Activated naive CD8-positive, alpha-beta T cell treated with anti-CD3 and anti-CD28 coated beads, Interleukin-2, amount 50 U/mL, for 24 hours (primary cell): Measurements from ENCODE around the gene LCNL1.
A peak's percentile ranks its signal among the peaks of the same experiment; 100 is the strongest.
"Not testable (repeated sequence)": the region's sequence is repeated elsewhere in the genome, so short reads cannot be mapped to it uniquely, and the experiment has no call there.

ENCODE experiments used
- ATAC-seq: fragments of 150-1000 bp; cut with Tn5 transposase; one replicate; pipeline ENCODE4 v1.10.0; 2021
- DNase-seq: peaks from one replicate; pipeline ENCODE4 v3.0.0; 2021
- H3K27ac Mint-ChIP-seq: one replicate; pipeline ENCODE4 v1.8.0; 2021; ENCODE audit warnings: mild to moderate bottlenecking, mixed read lengths
- H3K27me3 Mint-ChIP-seq: one replicate; pipeline ENCODE4 v1.8.0; 2021; ENCODE audit warnings: mixed read lengths
- H3K36me3 Mint-ChIP-seq: one replicate; pipeline ENCODE4 v1.8.0; 2021; ENCODE audit warnings: low read depth, mixed read lengths
- H3K4me1 Mint-ChIP-seq: one replicate; pipeline ENCODE4 v1.8.0; 2021; ENCODE audit warnings: mixed read lengths
- H3K4me3 Mint-ChIP-seq: one replicate; pipeline ENCODE4 v1.8.0; 2021; ENCODE audit warnings: mild to moderate bottlenecking, moderate library complexity, mixed read lengths
- H3K9me3 Mint-ChIP-seq: one replicate; pipeline ENCODE4 v1.8.0; 2021; ENCODE audit warnings: mixed read lengths

Gene LCNL1

DNA sequence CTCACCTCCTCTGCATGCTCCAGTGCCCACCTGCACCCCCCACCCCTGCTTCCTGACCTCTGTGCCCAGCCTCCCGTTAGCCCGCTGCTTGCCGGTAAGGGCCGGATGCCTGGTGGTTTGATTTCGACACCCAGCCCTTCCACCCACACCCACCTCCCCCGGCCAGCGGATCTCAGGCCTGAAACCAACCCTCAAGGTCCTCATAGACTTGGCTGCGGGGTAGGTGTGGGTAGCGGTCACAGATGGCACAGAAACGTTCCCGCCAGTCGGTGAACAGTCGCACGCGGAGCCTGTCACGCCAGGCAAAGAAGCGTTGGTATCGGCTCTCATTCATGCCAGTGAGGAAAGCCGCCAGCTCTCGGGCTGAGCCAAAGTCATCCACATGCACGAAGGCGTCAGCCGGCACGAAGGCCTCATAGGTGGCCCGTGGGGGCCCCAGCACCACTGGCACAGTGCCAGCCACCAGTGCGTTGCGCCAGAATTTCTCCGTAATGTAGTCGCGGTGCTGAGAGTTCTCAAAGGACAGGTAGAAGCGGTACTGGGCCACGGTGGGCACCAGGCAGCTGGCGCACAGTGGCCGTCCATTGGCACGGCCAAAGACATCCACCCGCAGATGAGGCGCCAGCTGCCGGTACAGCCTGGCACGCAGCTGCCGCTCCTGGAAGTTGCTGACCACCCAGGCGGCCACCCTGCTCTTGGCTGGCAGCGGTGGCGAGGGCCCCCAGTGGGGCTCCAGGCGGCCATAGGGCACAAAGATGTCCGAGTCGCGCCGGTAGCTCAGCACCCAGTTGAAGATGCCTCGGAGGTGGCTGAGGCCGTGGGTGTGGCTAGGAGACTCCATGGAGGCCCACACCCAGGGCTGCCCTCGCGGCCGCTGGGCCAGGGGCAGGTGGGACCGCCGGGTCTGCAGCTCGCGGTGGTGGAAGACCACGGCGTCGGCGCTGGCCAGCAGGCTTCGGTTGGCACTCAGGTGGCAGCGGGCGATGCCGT lies 48.0 kb downstream of the LCNL1 start:
- H3K27ac Mint-ChIP-seq: no peak overlapping the region
- peaks cover 4% of the 10 kb centered on the region for H3K27me3 Mint-ChIP-seq
- ATAC-seq: no peak
- peak overlapping the region; percentile 42 for H3K4me3 Mint-ChIP-seq
- no peaks in the 10 kb centered on the region for H3K9me3 Mint-ChIP-seq
- H3K36me3 Mint-ChIP-seq: no peaks in the 10 kb centered on the region
- DNase-seq: peak; percentile 58
- H3K4me1 Mint-ChIP-seq: peaks cover 51% of the 10 kb centered on the region

DNA sequence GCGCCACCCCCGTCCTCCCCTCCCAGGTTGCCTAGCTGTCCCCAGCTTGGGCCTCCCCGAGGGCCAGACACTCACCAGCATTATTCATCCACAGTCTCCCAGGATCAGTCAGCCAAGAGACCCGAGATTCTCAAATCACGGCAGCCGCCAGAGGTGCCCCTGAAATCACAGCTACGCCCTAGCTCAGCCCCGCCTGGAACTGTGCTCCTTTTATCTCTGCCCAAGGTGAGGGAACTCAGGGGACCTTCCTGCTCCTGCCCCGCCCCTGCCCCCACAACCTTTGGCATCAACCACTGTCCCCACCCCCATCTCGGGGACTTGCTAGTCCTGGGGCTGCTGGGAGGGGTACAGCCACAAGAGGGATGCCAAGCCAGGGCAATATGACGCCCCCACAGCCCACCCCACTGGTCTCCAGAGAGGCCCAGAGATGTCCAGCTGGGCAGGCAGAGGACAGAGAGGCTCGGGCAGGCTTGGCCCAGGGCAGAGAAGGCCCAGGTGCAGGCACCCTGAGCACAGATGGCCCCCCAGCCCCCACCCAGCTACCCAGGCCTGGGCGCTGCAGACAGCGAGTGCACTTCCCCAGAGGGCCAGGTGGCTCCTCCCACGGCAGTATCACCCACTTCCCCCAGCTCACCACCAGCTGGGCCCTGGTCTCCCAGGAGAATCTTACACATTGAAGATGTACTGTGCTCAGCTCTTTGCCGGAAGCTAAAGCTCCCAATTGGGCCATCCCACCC lies 49.3 kb downstream of the LCNL1 start, which contains the start of gene FUT7:
Gene FUT7 (minus strand): TSS at position 185 of the 737 bp plus-strand sequence. CDS start 97 bp downstream, at position 88.
- Mint-ChIP-seq H3K4me3 (peak within 1 kb of the TSS; percentile 30), H3K36me3 (no peaks in the 10 kb centered on the region), H3K4me1 (peaks cover 51% of the 10 kb centered on the region), H3K9me3 (no peaks in the 10 kb centered on the region), H3K27ac (no peak within 1 kb of the TSS), H3K27me3 (peaks cover 4% of the 10 kb centered on the region)
- ATAC-seq: no peak
- no peak for DNase-seq

DNA sequence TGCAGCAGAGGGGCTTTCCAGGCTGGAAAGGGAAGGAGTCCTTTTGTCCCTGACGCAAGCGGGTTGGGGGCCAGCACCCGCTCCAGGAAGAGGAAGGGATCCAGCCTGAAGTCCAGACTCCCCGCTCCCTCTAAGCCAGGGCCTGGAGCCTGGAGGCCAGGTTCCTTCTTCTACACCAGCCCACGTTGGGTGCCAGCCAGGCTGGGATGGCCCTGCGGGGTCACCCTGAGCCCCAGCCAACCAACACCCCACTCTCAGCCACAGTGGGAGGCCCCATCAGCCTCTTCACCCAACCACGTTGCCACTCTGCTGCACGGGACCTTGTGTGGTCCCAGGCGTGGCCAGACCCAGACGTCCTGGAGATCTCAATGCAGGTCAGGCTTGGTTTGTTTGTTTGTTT lies 50.1 kb downstream of the LCNL1 start:
- H3K4me3 Mint-ChIP-seq: peak overlapping the region; percentile 34
- DNase-seq (no peak), ATAC-seq (no peak)
- no peaks in the 10 kb centered on the region for H3K9me3 Mint-ChIP-seq
- peaks cover 48% of the 10 kb centered on the region for H3K4me1 Mint-ChIP-seq
- no peaks in the 10 kb centered on the region for H3K36me3 Mint-ChIP-seq
- peaks cover 1% of the 10 kb centered on the region for H3K27me3 Mint-ChIP-seq
- peak overlapping the region; percentile 26 for H3K27ac Mint-ChIP-seq

DNA sequence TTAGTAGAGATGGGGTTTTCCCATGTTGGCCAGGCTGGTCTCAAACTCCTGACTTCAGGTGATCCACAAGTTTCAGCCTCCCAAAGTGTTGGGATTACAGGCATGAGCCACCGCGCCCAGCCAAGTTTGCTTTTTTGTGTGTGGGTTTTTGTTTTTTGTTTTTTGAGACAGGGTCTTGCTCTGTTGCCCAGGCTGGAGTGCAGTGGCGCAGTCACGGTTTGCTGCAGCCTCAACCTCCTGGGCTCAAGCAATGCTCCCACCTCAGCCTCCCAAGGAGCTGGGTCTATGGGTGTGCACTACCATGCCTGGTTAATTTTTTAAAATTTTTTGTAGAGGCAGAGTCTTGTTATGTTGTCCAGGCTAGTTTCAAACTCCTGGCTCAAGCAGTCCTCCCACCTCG lies 50.7 kb downstream of the LCNL1 start:
- H3K27ac Mint-ChIP-seq: not testable (repeated sequence)

DNA sequence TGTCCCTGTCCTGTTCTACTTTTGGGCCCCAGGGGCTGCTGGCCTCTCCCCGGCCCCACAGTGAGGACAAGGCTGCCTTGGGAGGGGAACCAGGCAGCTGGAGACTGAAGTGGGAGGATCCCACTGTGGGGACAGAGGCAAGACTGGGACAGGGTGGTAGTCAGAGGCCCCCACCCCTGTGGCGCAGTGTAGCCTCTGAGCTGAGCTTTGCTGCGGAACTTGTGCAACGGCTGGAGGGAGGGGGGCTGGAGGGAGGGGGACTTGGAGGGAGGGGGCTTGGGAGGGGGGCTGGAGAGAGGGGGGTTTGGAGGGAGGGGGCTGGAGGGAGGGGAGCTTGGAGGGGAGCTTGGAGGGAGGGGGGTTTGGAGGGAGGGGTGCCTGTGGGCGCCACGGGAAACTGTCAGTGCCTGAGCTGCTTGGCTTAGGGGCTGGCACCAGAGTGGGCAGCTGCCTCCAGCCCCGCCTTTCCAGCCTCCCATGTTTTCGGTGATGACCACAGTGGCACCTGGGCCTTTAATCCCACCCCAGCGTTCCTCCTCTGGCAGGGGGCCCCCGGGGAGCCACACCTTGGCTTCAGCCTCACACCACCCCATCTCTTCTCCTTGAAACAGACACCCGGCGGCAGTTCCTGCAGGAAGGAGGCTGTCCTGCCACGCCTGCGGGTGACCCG lies 51.4 kb downstream of the LCNL1 start:
- Mint-ChIP-seq H3K27ac (peak overlapping the region; percentile 65), H3K9me3 (no peaks in the 10 kb centered on the region), H3K4me1 (peaks cover 42% of the 10 kb centered on the region), H3K36me3 (no peaks in the 10 kb centered on the region), H3K27me3 (peaks cover 1% of the 10 kb centered on the region), H3K4me3 (peak overlapping the region; percentile 59)
- ATAC-seq (peak; percentile 5), DNase-seq (no peak)

More for the DNA sequence above, 50.7 kb downstream of the LCNL1 start:
- not testable (repeated sequence) for H3K9me3 Mint-ChIP-seq, H3K4me3 Mint-ChIP-seq, H3K27me3 Mint-ChIP-seq, H3K36me3 Mint-ChIP-seq, DNase-seq, ATAC-seq
- peaks cover 48% of the 10 kb centered on the region for H3K4me1 Mint-ChIP-seq

DNA sequence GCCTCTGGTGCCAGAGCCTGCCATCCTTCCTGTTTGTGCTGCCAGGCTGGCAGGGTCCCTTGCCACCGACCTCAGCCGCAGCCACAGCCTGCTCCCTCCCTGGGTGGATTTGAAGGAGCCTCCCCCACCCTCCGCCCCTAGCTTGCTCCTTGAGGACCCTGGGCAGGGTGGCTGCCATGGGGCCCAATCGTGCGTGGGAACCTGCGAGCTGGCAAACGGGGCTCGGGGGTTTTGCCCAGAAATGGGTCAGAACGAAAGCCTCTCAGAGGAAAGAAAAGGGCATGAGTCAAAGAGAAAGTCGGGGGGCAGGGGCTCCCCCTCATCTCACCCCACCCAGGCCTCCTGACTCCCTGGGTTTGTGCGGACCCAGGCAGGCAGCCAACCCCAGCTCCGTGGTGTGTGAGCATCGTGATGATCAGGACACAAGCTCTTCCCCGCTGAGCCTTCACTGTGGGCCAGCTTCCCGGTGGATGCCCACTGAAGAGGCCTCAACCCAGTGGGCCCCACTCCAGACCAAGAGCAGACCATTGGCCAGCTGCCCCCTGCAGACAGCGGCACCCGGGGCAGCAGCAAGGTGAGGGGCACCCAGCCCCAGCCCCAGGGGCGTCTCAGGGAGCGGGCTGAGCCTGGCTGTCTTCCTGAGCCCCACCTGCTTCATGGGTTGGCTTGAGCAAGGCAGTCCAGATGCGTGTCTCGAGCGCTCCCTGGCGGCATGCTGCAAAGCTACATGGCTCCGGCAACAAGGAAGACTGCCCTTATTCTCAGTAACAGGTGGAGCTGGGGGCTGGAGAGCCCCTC lies 52.1 kb downstream of the LCNL1 start:
- ATAC-seq (peak; percentile 83), DNase-seq (peak; percentile 91)
- Mint-ChIP-seq H3K9me3 (no peaks in the 10 kb centered on the region), H3K27me3 (no peaks in the 10 kb centered on the region), H3K4me3 (peak overlapping the region; percentile 59), H3K27ac (peak overlapping the region; percentile 65), H3K36me3 (no peaks in the 10 kb centered on the region), H3K4me1 (peaks cover 36% of the 10 kb centered on the region)
